ENCODE measurements around the gene MAVS. TPM values are rescaled to one million over a fixed set of nuclear protein-coding genes. Genes with fewer than 3 reads are reported as not detected.
"Not testable (repeated sequence)": the region's sequence is repeated elsewhere in the genome, so short reads cannot be mapped to it uniquely, and the experiment has no call there.

Gene MAVS
- total and polyA plus RNA-seq, 9 donors = 14.6 to 26.2 (median 21.0) TPM

GRCh38 chr20:3823881-3824280 is 22.8 kb upstream of the MAVS start:
- DNase-seq = no peak
- H3K9me3 ChIP-seq (replicated peaks; ENCODE audit: control insufficient read depth, low read depth, low read length) = no peaks in the 10 kb centered on the region

DNA sequence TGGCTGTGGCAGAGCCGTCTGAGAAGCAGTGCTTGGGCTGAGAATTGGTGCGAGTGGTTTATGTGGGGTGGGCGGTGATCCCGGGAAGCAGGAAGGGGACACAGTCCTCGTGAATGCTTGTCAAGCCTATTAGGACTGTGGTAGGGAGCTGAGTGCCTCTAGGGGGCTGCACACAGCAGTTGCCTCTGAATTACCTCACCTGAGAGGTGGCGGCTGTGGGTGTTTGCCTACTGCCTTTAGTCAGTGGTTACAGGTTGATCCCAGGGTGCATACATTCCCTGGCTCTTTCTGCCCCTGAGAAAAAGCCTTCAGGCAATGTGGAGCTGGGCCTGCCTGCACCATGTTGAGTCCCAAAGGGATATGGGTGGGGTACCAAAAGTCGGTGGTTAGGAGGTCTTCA is 21.1 kb upstream of the MAVS start:
- Histone ChIP-seq H3K4me1 (ENCODE audit: control insufficient read depth, insufficient read depth, low read length) (peaks cover 5% of the 10 kb centered on the region), H3K4me3 (ENCODE audit: low read length) (no peak overlapping the region), H3K27ac (ENCODE audit: low read length) (no peak overlapping the region), H3K36me3 (ENCODE audit: control insufficient read depth, insufficient read depth, low read length) (peaks cover 45% of the 10 kb centered on the region), H3K9me3 (replicated peaks; ENCODE audit: control insufficient read depth, low read depth, low read length) (no peaks in the 10 kb centered on the region), H3K27me3 (ENCODE audit: control insufficient read depth, insufficient read depth, low read length) (no peaks in the 10 kb centered on the region)
- WGBS (ENCODE audit: insufficient coverage) = 67% methylated on average over 7 of the region's 7 CpGs
- no peak for DNase-seq

More at GRCh38 chr20:3823881-3824280, 22.8 kb upstream of the MAVS start:
- H3K36me3 ChIP-seq (ENCODE audit: control insufficient read depth, insufficient read depth, low read length) = peaks cover 45% of the 10 kb centered on the region
- no peak overlapping the region for H3K4me3 ChIP-seq (ENCODE audit: low read length)
- H3K27me3 ChIP-seq (ENCODE audit: control insufficient read depth, insufficient read depth, low read length) = no peaks in the 10 kb centered on the region
- H3K4me1 ChIP-seq (ENCODE audit: control insufficient read depth, insufficient read depth, low read length) = peaks cover 16% of the 10 kb centered on the region
- H3K27ac ChIP-seq (ENCODE audit: low read length) = no peak overlapping the region
- WGBS (ENCODE audit: insufficient coverage) = 92% methylated on average over 20 of the region's 20 CpGs

- Histone ChIP-seq H3K27me3 (ENCODE audit: control insufficient read depth, insufficient read depth, low read length) (no peaks in the 10 kb centered on the region), H3K4me1 (ENCODE audit: control insufficient read depth, insufficient read depth, low read length) (peaks cover 2% of the 10 kb centered on the region), H3K9me3 (replicated peaks; ENCODE audit: control insufficient read depth, low read depth, low read length) (no peaks in the 10 kb centered on the region), H3K27ac (ENCODE audit: low read length) (no peak overlapping the region), H3K36me3 (ENCODE audit: control insufficient read depth, insufficient read depth, low read length) (peaks cover 45% of the 10 kb centered on the region), H3K4me3 (ENCODE audit: low read length) (no peak overlapping the region)
- peak; percentile 11 for DNase-seq
- 84% methylated on average over 2 of the region's 4 CpGs for WGBS (ENCODE audit: insufficient coverage)
Observed at GRCh38 chr20:3826420-3826819, 20.2 kb upstream of the MAVS start.

DNA sequence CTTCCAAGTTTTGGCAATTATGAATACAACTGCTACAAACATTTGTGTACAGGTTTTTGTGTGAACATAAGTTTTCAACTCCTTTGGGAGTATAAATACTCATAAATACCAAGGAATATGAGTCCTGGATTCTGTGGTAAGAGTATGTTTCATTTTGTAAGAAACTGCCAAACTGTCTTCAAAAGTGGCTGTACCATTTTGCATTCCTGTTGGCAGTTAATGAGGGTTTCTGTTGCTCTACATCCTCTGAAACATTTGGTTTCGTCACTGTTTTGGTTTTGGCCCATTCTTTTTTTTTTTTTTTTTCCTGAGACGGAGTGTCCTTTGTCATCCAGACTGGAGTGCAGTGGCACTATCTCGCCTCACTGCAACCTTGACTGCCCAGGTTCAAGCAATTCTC is 17.8 kb upstream of the MAVS start:
- H3K9me3 ChIP-seq (replicated peaks; ENCODE audit: control insufficient read depth, low read depth, low read length) = no peaks in the 10 kb centered on the region
- H3K36me3 ChIP-seq (ENCODE audit: control insufficient read depth, insufficient read depth, low read length) = peaks cover 29% of the 10 kb centered on the region
- H3K27ac ChIP-seq (ENCODE audit: low read length) = no peak overlapping the region
- DNase-seq = no peak
- 93% methylated on average over 3 of the region's 3 CpGs for WGBS (ENCODE audit: insufficient coverage)
- H3K27me3 ChIP-seq (ENCODE audit: control insufficient read depth, insufficient read depth, low read length) = no peaks in the 10 kb centered on the region
- H3K4me3 ChIP-seq (ENCODE audit: low read length) = no peak overlapping the region
- no peaks in the 10 kb centered on the region for H3K4me1 ChIP-seq (ENCODE audit: control insufficient read depth, insufficient read depth, low read length)

- H3K27ac ChIP-seq (ENCODE audit: low read length); H3K27me3 ChIP-seq (ENCODE audit: control insufficient read depth, insufficient read depth, low read length); H3K4me3 ChIP-seq (ENCODE audit: low read length); H3K9me3 ChIP-seq (replicated peaks; ENCODE audit: control insufficient read depth, low read depth, low read length); H3K4me1 ChIP-seq (ENCODE audit: control insufficient read depth, insufficient read depth, low read length); DNase-seq: not testable (repeated sequence)
- peaks cover 18% of the 10 kb centered on the region for H3K36me3 ChIP-seq (ENCODE audit: control insufficient read depth, insufficient read depth, low read length)
- WGBS (ENCODE audit: insufficient coverage) = 100% methylated on average over 2 of the region's 5 CpGs
Observed at GRCh38 chr20:3829891-3830290, 16.7 kb upstream of the MAVS start.

- Histone ChIP-seq H3K4me1 (ENCODE audit: control insufficient read depth, insufficient read depth, low read length) (no peaks in the 10 kb centered on the region), H3K4me3 (ENCODE audit: low read length) (no peak overlapping the region), H3K27me3 (ENCODE audit: control insufficient read depth, insufficient read depth, low read length) (no peaks in the 10 kb centered on the region), H3K9me3 (replicated peaks; ENCODE audit: control insufficient read depth, low read depth, low read length) (no peaks in the 10 kb centered on the region), H3K36me3 (ENCODE audit: control insufficient read depth, insufficient read depth, low read length) (peaks cover 3% of the 10 kb centered on the region), H3K27ac (ENCODE audit: low read length) (no peak overlapping the region)
- DNase-seq = no peak
- 83% methylated on average over 1 of the region's 4 CpGs for WGBS (ENCODE audit: insufficient coverage)
Observed at GRCh38 chr20:3836132-3836531, 10.5 kb upstream of the MAVS start.

- WGBS (ENCODE audit: insufficient coverage) = 50% methylated on average over 1 of the region's 3 CpGs
- H3K36me3 ChIP-seq (ENCODE audit: control insufficient read depth, insufficient read depth, low read length) = peaks cover 3% of the 10 kb centered on the region
- DNase-seq = no peak
- no peak overlapping the region for H3K4me3 ChIP-seq (ENCODE audit: low read length)
- H3K27ac ChIP-seq (ENCODE audit: low read length) = no peak overlapping the region
- no peaks in the 10 kb centered on the region for H3K4me1 ChIP-seq (ENCODE audit: control insufficient read depth, insufficient read depth, low read length)
- no peaks in the 10 kb centered on the region for H3K27me3 ChIP-seq (ENCODE audit: control insufficient read depth, insufficient read depth, low read length)
- no peaks in the 10 kb centered on the region for H3K9me3 ChIP-seq (replicated peaks; ENCODE audit: control insufficient read depth, low read depth, low read length)
Observed at GRCh38 chr20:3839328-3839727, 7.3 kb upstream of the MAVS start.

GRCh38 chr20:3840201-3840600 is 6.4 kb upstream of the MAVS start:
- H3K9me3 ChIP-seq (replicated peaks; ENCODE audit: control insufficient read depth, low read depth, low read length); H3K4me3 ChIP-seq (ENCODE audit: low read length); H3K27me3 ChIP-seq (ENCODE audit: control insufficient read depth, insufficient read depth, low read length); DNase-seq; H3K4me1 ChIP-seq (ENCODE audit: control insufficient read depth, insufficient read depth, low read length); H3K36me3 ChIP-seq (ENCODE audit: control insufficient read depth, insufficient read depth, low read length); H3K27ac ChIP-seq (ENCODE audit: low read length): not testable (repeated sequence)
- WGBS (ENCODE audit: insufficient coverage) = 83% methylated on average over 4 of the region's 7 CpGs

GRCh38 chr20:3842348-3842930 is 4.2 kb upstream of the MAVS start:
- 81% methylated on average over 4 of the region's 7 CpGs for WGBS (ENCODE audit: insufficient coverage)
- Histone ChIP-seq H3K27ac (ENCODE audit: low read length) (no peak overlapping the region), H3K4me3 (ENCODE audit: low read length) (no peak overlapping the region), H3K9me3 (replicated peaks; ENCODE audit: control insufficient read depth, low read depth, low read length) (no peaks in the 10 kb centered on the region), H3K36me3 (ENCODE audit: control insufficient read depth, insufficient read depth, low read length) (no peaks in the 10 kb centered on the region), H3K4me1 (ENCODE audit: control insufficient read depth, insufficient read depth, low read length) (peaks cover 3% of the 10 kb centered on the region), H3K27me3 (ENCODE audit: control insufficient read depth, insufficient read depth, low read length) (no peaks in the 10 kb centered on the region)
- DNase-seq = no peak

DNA sequence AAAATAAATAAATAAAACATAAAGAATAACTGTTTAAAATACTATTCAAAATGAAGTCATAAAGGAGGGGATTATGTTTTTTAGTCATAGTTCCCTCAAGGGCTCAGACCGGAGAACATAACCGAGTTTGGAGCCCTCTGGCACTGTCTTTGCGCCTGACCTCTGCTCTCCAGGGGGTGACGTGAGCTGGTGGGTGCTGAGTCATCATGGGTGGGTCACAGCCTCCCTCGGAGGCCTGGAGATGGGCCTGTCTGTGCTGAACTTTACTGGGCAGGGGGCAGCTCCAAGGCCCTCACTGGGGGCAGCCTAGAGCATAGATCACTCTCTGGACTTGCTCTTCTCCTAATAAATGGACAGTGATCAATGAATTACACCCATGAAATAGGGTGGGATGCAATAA is 3.1 kb upstream of the MAVS start:
- DNase-seq = no peak
- Histone ChIP-seq H3K9me3 (replicated peaks; ENCODE audit: control insufficient read depth, low read depth, low read length) (no peaks in the 10 kb centered on the region), H3K27me3 (ENCODE audit: control insufficient read depth, insufficient read depth, low read length) (no peaks in the 10 kb centered on the region), H3K4me3 (ENCODE audit: low read length) (no peak overlapping the region), H3K36me3 (ENCODE audit: control insufficient read depth, insufficient read depth, low read length) (peaks cover 7% of the 10 kb centered on the region), H3K27ac (ENCODE audit: low read length) (no peak overlapping the region), H3K4me1 (ENCODE audit: control insufficient read depth, insufficient read depth, low read length) (peaks cover 11% of the 10 kb centered on the region)
- WGBS (ENCODE audit: insufficient coverage) = 81% methylated on average over 3 of the region's 5 CpGs
